ENCODE data around the gene FOSL1.
"Not testable (repeated sequence)": the region's sequence is repeated elsewhere in the genome, so short reads cannot be mapped to it uniquely, and the experiment has no call there.

FOSL1 gene

DNA sequence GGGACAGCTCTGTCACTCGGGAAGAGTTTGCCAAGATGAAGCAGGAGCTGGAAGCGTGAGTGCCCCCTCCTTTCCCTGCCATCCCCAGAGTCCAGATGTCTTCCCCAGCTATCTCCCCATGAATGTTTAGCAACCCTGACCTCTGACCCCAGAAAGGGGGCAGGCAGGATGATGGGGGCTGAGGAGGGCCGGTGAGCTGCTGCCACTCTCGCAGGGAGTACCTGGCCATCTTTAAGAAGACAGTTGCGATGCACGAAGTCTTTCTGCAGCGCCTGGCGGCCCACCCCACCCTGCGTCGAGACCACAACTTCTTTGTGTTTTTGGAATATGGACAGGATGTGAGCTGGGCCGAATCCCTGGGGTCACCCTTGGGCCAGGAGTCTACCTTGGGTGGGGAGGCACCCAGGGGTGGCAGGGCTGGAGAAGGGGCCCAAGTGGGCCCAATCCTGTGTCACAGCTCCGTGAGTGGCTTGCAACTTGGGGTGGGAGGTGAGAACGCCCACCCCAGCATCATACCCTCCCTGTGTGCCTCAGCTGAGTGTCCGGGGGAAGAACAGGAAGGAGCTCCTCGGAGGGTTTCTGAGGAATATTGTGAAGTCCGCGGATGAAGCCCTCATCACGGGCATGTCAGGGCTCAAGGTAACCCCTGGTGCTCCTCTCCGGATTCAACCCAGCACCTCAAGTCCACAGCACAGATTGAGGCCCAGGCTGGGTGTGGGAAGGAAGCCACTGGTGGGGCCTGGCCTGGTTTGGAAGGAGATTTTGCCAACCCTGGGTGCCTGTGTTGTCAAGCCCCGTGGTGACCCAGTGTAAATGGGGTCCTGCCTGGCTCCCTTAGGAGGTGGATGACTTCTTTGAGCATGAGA, 49.7 kb downstream of the FOSL1 start:
- no peak for TF ChIP-seq CTCF (IDR thresholded peaks at IDR 0.05; ENCODE audit: extremely low read depth, insufficient read depth, missing control alignments)
- in situ Hi-C loops (cut with MboI; ENCODE audit: low pct_unique_long_range_greater_than_20kb, low sequenced_read_pairs, unreplicated experiment): no loop called here
- DNase-seq (ENCODE audit: low spot score): no peak

DNA sequence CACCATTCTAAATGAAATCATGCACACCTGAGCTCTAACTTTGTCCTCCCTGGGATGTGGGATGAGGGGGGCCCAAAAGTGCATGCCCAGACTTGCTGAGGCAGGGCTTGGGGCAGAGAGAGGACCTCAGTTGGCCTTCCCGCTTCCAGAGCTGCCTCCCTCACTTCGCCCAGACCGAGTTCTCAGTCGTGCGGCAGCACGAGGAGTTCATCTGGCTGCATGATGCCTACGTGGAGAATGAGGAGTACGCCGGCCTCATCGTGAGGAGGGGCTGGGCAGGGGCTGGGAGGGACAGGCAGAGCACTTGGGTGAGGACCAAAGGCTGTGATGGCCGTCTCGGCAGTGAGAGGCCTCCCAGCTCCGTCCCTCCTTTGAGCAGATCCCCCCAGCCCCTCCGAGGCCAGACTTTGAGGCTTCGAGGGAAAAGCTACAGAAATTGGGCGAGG, 50.4 kb downstream of the FOSL1 start:
- in situ Hi-C loops (cut with MboI; ENCODE audit: low pct_unique_long_range_greater_than_20kb, low sequenced_read_pairs, unreplicated experiment): no loop called here
- TF ChIP-seq CTCF (IDR thresholded peaks at IDR 0.05; ENCODE audit: extremely low read depth, insufficient read depth, missing control alignments): no peak
- DNase-seq (ENCODE audit: low spot score): no peak

- no peak for TF ChIP-seq CTCF (IDR thresholded peaks at IDR 0.05; ENCODE audit: extremely low read depth, insufficient read depth, missing control alignments)
- DNase-seq (ENCODE audit: low spot score): no peak
- in situ Hi-C loops (cut with MboI; ENCODE audit: low pct_unique_long_range_greater_than_20kb, low sequenced_read_pairs, unreplicated experiment): no loop called here
Observed at GRCh38 chr11:65849366-65849765, 50.8 kb downstream of the FOSL1 start.

DNA sequence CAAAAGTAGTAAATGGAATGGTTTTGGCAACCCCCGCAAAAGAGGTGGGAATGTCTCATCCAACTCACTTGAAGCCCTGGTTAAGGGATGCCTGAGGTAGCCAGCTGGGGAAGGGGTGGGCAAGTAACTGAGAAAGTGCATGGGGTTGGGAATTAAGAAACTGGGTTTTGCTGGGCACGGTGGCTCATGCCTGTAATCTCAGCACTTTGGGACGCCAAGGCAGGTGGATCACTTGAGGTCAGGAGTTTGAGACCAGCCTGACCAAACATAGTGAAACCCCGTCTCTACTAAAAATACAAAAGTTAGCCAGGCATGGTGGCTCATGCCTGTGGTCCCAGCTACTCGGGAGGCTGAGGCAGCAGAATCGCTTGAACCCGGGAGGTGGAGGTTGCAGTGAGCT, 51.5 kb downstream of the FOSL1 start:
- DNase-seq (ENCODE audit: low spot score); in situ Hi-C loops (cut with MboI; ENCODE audit: low pct_unique_long_range_greater_than_20kb, low sequenced_read_pairs, unreplicated experiment): not testable (repeated sequence)

DNA sequence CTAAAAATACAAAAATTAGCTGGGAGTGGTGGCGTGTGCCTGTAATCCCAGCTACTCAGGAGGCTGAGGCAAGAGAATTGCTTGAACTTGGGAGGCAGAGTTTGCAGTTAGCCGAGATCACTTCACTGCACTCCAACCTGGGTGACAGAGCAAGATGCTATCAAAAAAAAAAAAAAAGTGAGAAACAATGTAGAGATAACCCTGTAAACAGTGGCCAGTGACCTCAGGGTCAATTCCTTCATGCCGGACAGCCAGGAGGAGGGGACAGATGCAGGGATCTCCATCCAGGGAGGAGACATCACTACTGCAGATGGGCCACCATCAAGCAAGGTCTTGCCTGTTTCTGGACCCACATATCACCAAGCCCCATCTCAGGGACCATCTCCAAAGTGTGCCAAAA, 52.4 kb downstream of the FOSL1 start:
- DNase-seq (ENCODE audit: low spot score): no peak
- TF ChIP-seq CTCF (IDR thresholded peaks at IDR 0.05; ENCODE audit: extremely low read depth, insufficient read depth, missing control alignments): no peak
- in situ Hi-C loops (cut with MboI; ENCODE audit: low pct_unique_long_range_greater_than_20kb, low sequenced_read_pairs, unreplicated experiment): no loop called here

DNA sequence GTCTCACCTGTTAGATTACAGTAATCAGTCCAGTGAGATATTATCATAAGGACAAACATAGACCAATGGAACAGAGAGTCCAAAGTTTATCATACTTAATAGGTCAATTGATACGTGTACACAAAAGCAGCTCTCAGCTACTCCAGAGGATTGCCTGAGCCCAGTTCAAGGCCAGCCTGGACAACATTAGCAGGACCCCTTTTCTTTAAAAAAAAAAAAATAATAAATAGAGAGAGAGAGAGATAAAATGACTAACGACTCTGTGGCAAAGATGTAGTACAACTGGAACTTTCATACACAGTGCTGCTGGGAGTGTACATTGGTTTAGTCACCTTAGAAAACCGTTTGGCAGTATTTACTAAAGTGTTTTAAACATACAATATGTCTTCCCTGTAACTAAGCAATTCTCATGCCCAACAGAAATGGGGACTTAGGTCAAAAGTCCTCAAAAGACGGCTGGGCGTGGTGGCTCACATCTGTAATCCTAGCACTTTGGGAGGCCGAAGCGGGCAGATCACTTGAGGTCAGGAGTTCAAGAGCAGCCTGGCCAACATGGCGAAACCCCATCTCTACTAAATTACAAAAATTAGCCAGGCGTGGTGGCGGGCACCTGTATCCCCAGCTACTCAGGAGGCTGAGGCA, 55.8 kb downstream of the FOSL1 start:
- TF ChIP-seq CTCF (IDR thresholded peaks at IDR 0.05; ENCODE audit: extremely low read depth, insufficient read depth, missing control alignments): no peak

DNA sequence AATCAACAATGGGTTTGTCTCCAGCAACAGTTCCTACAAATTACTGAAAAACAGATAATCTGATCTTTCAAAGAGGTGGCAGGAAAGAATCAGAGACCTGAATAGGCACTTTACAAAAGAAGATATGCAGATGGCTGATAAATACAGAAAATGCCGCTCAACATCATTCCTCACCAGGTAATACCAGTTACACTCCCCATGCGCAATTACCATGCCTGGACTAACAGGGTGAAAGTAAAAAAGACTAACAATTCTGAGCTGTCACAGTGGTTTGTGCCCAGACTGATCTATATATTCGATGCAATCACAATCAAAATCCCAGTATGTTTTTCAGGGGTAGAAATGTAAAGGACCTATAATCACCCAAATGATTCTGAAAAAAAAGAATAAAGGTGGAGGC, 56.4 kb downstream of the FOSL1 start:
- in situ Hi-C loops (cut with MboI; ENCODE audit: low pct_unique_long_range_greater_than_20kb, low sequenced_read_pairs, unreplicated experiment): no loop called here
- TF ChIP-seq CTCF (IDR thresholded peaks at IDR 0.05; ENCODE audit: extremely low read depth, insufficient read depth, missing control alignments): no peak

More for the DNA sequence above, 55.8 kb downstream of the FOSL1 start:
- no peak for DNase-seq (ENCODE audit: low spot score)
- in situ Hi-C loops (cut with MboI; ENCODE audit: low pct_unique_long_range_greater_than_20kb, low sequenced_read_pairs, unreplicated experiment): no loop called here

More for the DNA sequence above, 56.4 kb downstream of the FOSL1 start:
- DNase-seq (ENCODE audit: low spot score): no peak
